ENCODE data around the gene IRX6.

- TF ChIP-seq MAFK (IDR thresholded peaks at IDR 0.05; ENCODE audit: low read depth, low read length) (no peak), ELK1 (IDR thresholded peaks at IDR 0.05; ENCODE audit: borderline replicate concordance, low read depth, low read length) (no peak), CTCF (conservative IDR thresholded peaks at IDR 0.05; ENCODE audit: low read depth, low read length) (no peak), POLR2A (IDR thresholded peaks at IDR 0.05; ENCODE audit: low read depth, low read length) (no peak), SMC3 (IDR thresholded peaks at IDR 0.05; ENCODE audit: low read depth, low read length) (no peak), RAD21 (IDR thresholded peaks at IDR 0.05; ENCODE audit: low read length) (no peak)
These were observed 29.1 kb upstream of the IRX6 start for GRCh38 chr16:55294931-55295342.
